SU-DHL-6 (cell line): ENCODE data around the gene IDH2.
"Not testable (repeated sequence)": the region's sequence is repeated elsewhere in the genome, so short reads cannot be mapped to it uniquely, and the experiment has no call there.

Source experiments
- H2AFZ ChIP-seq: fragments of 200-600 bp; sonication (generic); 2 replicates; pipeline ENCODE4 v1.6.1; 2014; ENCODE audit warnings: low read depth, mild to moderate bottlenecking, moderate library complexity, mixed read lengths, antibody characterized with exemption, low read length; ENCODE audit not compliant: severe bottlenecking
- H3F3A ChIP-seq: fragments of 200-600 bp; shearing (Covaris generic); 2 replicates; pipeline ENCODE4 v1.6.0; 2016; ENCODE audit warnings: antibody characterized with exemption, mild to moderate bottlenecking; ENCODE audit not compliant: insufficient read depth
- H3K27ac ChIP-seq: fragments of 200-600 bp; sonication (generic); 2 replicates; pipeline ENCODE4 v1.5.1; 2016; ENCODE audit warnings: low read depth, mild to moderate bottlenecking, low read length, moderate library complexity, mixed read lengths
- H3K27me3 ChIP-seq: fragments of 200-600 bp; sonication (generic), shearing (Covaris generic); 2 replicates; pipeline ENCODE4 v1.6.0; 2014; ENCODE audit warnings: mild to moderate bottlenecking, low read length
- H3K36me3 ChIP-seq: fragments of 200-600 bp; sonication (generic); 2 replicates; pipeline ENCODE4 v1.6.1; 2014; ENCODE audit warnings: mild to moderate bottlenecking, low read length, mixed read lengths
- H3K4me2 ChIP-seq: fragments of 300-600, 200-600 bp; shearing (Covaris generic), sonication (generic); 2 replicates; pipeline ENCODE4 v1.6.0; 2014; ENCODE audit warnings: low read length, low read depth, mild to moderate bottlenecking; ENCODE audit not compliant: poor library complexity, severe bottlenecking
- H3K4me3 ChIP-seq: fragments of 200-600 bp; sonication (generic); 2 replicates; pipeline ENCODE4 v1.5.1; 2014; ENCODE audit warnings: antibody characterized with exemption, low read length, mild to moderate bottlenecking, mixed read lengths; ENCODE audit not compliant: insufficient read depth, poor library complexity, severe bottlenecking
- H3K79me2 ChIP-seq: fragments of 200-600 bp; sonication (generic); 2 replicates; pipeline ENCODE4 v1.6.1; 2014; ENCODE audit warnings: mild to moderate bottlenecking, low read length, moderate library complexity; ENCODE audit not compliant: insufficient read depth
- H3K9ac ChIP-seq: fragments of 200-600 bp; sonication (generic); 2 replicates; pipeline ENCODE4 v1.7.0; 2014; ENCODE audit warnings: mild to moderate bottlenecking, low read length
- H3K9me2 ChIP-seq: fragments of 200-600 bp; sonication (generic); replicated peaks from 2 replicates; pipeline ENCODE4 v1.6.1; 2014; ENCODE audit warnings: low read length; ENCODE audit not compliant: insufficient read depth
- H3K9me3 ChIP-seq: fragments of 200-600 bp; sonication (generic); 2 replicates; pipeline ENCODE4 v1.6.1; 2014; ENCODE audit warnings: low read length, mixed read lengths; ENCODE audit not compliant: insufficient read depth
- H4K20me1 ChIP-seq: fragments of 200-600 bp; sonication (generic); 2 replicates; pipeline ENCODE4 v1.6.1; 2014; ENCODE audit warnings: low read depth, mild to moderate bottlenecking, antibody characterized with exemption, low read length, moderate library complexity, mixed read lengths
- EZH2phosphoT487 ChIP-seq: fragments of 200-600 bp; sonication (generic), shearing (Covaris generic); conservative IDR thresholded peaks from 2 replicates; pipeline ENCODE4 v1.6.1; 2018; ENCODE audit warnings: mild to moderate bottlenecking, antibody characterized with exemption, low read length, moderate library complexity, mixed read lengths
- TF ChIP-seq, protein P1 (sequence below): fragments of 200-600 bp; sonication (generic); IDR thresholded peaks from one replicate; pipeline ENCODE4 v1.5.1; 2017; ENCODE audit warnings: antibody characterized with exemption, mild to moderate bottlenecking, low read length, moderate library complexity; ENCODE audit not compliant: insufficient read depth, poor library complexity, severe bottlenecking

The IDH2 gene

GRCh38 chr15:90114451-90114901 is 12.2 kb upstream of the IDH2 start:
- no peak overlapping the region for H3K4me3 ChIP-seq
- no peaks in the 10 kb centered on the region for H3K36me3 ChIP-seq
- no peaks in the 10 kb centered on the region for H3K9me2 ChIP-seq
- no peak overlapping the region for H2AFZ ChIP-seq
- H3K9ac ChIP-seq, result no peak overlapping the region
- no peak for TF ChIP-seq EZH2phosphoT487
- TF ChIP-seq, protein P1, sequence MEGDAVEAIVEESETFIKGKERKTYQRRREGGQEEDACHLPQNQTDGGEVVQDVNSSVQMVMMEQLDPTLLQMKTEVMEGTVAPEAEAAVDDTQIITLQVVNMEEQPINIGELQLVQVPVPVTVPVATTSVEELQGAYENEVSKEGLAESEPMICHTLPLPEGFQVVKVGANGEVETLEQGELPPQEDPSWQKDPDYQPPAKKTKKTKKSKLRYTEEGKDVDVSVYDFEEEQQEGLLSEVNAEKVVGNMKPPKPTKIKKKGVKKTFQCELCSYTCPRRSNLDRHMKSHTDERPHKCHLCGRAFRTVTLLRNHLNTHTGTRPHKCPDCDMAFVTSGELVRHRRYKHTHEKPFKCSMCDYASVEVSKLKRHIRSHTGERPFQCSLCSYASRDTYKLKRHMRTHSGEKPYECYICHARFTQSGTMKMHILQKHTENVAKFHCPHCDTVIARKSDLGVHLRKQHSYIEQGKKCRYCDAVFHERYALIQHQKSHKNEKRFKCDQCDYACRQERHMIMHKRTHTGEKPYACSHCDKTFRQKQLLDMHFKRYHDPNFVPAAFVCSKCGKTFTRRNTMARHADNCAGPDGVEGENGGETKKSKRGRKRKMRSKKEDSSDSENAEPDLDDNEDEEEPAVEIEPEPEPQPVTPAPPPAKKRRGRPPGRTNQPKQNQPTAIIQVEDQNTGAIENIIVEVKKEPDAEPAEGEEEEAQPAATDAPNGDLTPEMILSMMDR, result no peak
- H3K79me2 ChIP-seq, result no peaks in the 10 kb centered on the region
- no peaks in the 10 kb centered on the region for H3F3A ChIP-seq
- no peaks in the 10 kb centered on the region for H3K27me3 ChIP-seq
- H3K4me2 ChIP-seq, result no peak overlapping the region
- H3K9me3 ChIP-seq, result peaks cover 15% of the 10 kb centered on the region; the same call in 1 of the 2 replicates
- no peak overlapping the region for H3K27ac ChIP-seq
- H4K20me1 ChIP-seq, result no peaks in the 10 kb centered on the region

GRCh38 chr15:90113166-90113565 is 10.9 kb upstream of the IDH2 start:
- H3K27me3 ChIP-seq, result no peaks in the 10 kb centered on the region
- H4K20me1 ChIP-seq, result no peaks in the 10 kb centered on the region
- H3K36me3 ChIP-seq, result no peaks in the 10 kb centered on the region
- H3K9me3 ChIP-seq, result peaks cover 15% of the 10 kb centered on the region; the same call in 1 of the 2 replicates
- H2AFZ ChIP-seq, result no peak overlapping the region
- no peak for TF ChIP-seq EZH2phosphoT487
- TF ChIP-seq, protein P1, result no peak
- H3K79me2 ChIP-seq, result no peaks in the 10 kb centered on the region
- no peak overlapping the region for H3K9ac ChIP-seq
- no peak overlapping the region for H3K4me3 ChIP-seq
- H3K9me2 ChIP-seq, result no peaks in the 10 kb centered on the region
- no peak overlapping the region for H3K27ac ChIP-seq
- H3K4me2 ChIP-seq, result no peak overlapping the region
- no peaks in the 10 kb centered on the region for H3F3A ChIP-seq

GRCh38 chr15:90109163-90109751 is 7.0 kb upstream of the IDH2 start:
- not testable (repeated sequence) for H4K20me1 ChIP-seq, H3K9me2 ChIP-seq, H3F3A ChIP-seq, H3K79me2 ChIP-seq, H3K4me2 ChIP-seq, H2AFZ ChIP-seq, H3K27me3 ChIP-seq, H3K36me3 ChIP-seq, H3K9me3 ChIP-seq, H3K9ac ChIP-seq, H3K4me3 ChIP-seq, H3K27ac ChIP-seq

GRCh38 chr15:90108038-90108437 is 5.8 kb upstream of the IDH2 start:
- not testable (repeated sequence) for H2AFZ ChIP-seq, H3K4me3 ChIP-seq, H3F3A ChIP-seq, H3K27me3 ChIP-seq, H3K79me2 ChIP-seq, H3K9me2 ChIP-seq, H3K4me2 ChIP-seq, H3K36me3 ChIP-seq, H4K20me1 ChIP-seq, H3K27ac ChIP-seq, H3K9me3 ChIP-seq, H3K9ac ChIP-seq
